GM12878 (cell line): ENCODE data around the gene GARNL3.

Experiments
- BRCA1 ChIP-seq: IDR thresholded peaks from 2 replicates; pipeline ENCODE4 v1.6.1; 2011; ENCODE audit warnings: low read depth, low read length, improper control_type of control experiment
- CEBPB ChIP-seq, 2 experiments: fragments of 150-350 bp in 1 of 2; IDR thresholded peaks; 2 replicates each; pipeline ENCODE4 v1.6.1; 2012 to 2014; ENCODE audit warnings: low read depth in 2 of 2, low read length in 2 of 2, borderline replicate concordance in 1 of 2, inconsistent platforms in 1 of 2
- NFIC ChIP-seq: IDR thresholded peaks from 2 replicates; pipeline ENCODE4 v1.6.1; 2012; ENCODE audit warnings: low read depth, mild to moderate bottlenecking, inconsistent platforms, low read length, moderate library complexity
- NFYA ChIP-seq: IDR thresholded peaks from 2 replicates; pipeline ENCODE4 v1.6.1; 2011; ENCODE audit warnings: low read depth, mild to moderate bottlenecking, low read length, improper control_type of control experiment, borderline replicate concordance
- POLR2A ChIP-seq: IDR thresholded peaks from 2 replicates; pipeline ENCODE4 v1.6.1; 2011; ENCODE audit warnings: low read depth, mild to moderate bottlenecking, low read length
- RBBP5 ChIP-seq: fragments of 200-600 bp; sonication (generic); conservative IDR thresholded peaks from 2 replicates; pipeline ENCODE4 v1.6.1; 2016
- SP1 ChIP-seq: IDR thresholded peaks from one replicate; pipeline ENCODE4 v1.6.1; 2011; ENCODE audit warnings: low read depth, low read length
- TF ChIP-seq, protein P1 (sequence below): IDR thresholded peaks from 2 replicates; pipeline ENCODE4 v1.6.1; 2011; ENCODE audit warnings: low read depth, mild to moderate bottlenecking, low read length, moderate library complexity, borderline replicate concordance; ENCODE audit errors: extremely low read depth
- TF ChIP-seq, protein P2 (sequence below), 3 experiments: IDR thresholded peaks in 2 of 3; conservative IDR thresholded peaks in 1 of 3; 2 replicates each; pipeline ENCODE4 v1.5.1; 2011; ENCODE audit warnings: low read depth in 3 of 3, low read length in 3 of 3, mild to moderate bottlenecking in 3 of 3, control low read depth in 2 of 3, moderate library complexity in 2 of 3, inconsistent platforms in 1 of 3, mixed read lengths in 1 of 3; ENCODE audit not compliant: control insufficient read depth in 2 of 3, insufficient read depth in 1 of 3; ENCODE audit errors: extremely low read depth in 1 of 3

DNA sequence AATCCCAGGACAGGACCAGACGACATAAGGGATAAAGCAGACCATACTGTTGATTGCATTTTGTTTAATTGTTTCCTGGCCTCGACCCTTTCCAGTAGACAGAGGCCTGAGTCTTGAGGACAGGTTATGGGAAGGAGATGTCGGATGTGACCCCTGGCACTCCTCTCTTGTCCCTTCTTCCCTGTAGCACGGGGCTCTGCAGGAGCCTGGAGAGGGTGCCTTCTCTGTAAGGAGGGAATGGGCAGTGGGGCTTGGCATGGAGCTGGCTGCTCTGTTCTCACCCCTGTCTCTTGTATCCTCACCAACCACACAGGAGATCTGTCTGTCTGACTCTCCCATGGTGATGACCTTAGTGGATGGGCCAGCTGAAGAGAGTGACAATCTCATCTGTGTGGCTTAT lies 92.3 kb downstream of the GARNL3 start:
- TF ChIP-seq BRCA1, result no peak
- no peak for TF ChIP-seq NFIC
- no peak for TF ChIP-seq RBBP5
- TF ChIP-seq SP1, result no peak
- TF ChIP-seq, protein P1, sequence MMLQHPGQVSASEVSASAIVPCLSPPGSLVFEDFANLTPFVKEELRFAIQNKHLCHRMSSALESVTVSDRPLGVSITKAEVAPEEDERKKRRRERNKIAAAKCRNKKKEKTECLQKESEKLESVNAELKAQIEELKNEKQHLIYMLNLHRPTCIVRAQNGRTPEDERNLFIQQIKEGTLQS, result no peak
- TF ChIP-seq POLR2A, result no peak
- TF ChIP-seq CEBPB (IDR thresholded peaks at IDR 0.05; ENCODE audit: borderline replicate concordance in 1 of 2, low read depth in 2 of 2, low read length in 2 of 2), result no peak
- no peak for TF ChIP-seq NFYA
- TF ChIP-seq, protein P2, sequence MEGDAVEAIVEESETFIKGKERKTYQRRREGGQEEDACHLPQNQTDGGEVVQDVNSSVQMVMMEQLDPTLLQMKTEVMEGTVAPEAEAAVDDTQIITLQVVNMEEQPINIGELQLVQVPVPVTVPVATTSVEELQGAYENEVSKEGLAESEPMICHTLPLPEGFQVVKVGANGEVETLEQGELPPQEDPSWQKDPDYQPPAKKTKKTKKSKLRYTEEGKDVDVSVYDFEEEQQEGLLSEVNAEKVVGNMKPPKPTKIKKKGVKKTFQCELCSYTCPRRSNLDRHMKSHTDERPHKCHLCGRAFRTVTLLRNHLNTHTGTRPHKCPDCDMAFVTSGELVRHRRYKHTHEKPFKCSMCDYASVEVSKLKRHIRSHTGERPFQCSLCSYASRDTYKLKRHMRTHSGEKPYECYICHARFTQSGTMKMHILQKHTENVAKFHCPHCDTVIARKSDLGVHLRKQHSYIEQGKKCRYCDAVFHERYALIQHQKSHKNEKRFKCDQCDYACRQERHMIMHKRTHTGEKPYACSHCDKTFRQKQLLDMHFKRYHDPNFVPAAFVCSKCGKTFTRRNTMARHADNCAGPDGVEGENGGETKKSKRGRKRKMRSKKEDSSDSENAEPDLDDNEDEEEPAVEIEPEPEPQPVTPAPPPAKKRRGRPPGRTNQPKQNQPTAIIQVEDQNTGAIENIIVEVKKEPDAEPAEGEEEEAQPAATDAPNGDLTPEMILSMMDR (IDR thresholded peaks at IDR 0.05 in 2 of 3, conservative IDR thresholded peaks at IDR 0.05 in 1 of 3; ENCODE audit: control insufficient read depth in 2 of 3, extremely low read depth in 1 of 3, insufficient read depth in 1 of 3, low read depth in 3 of 3, low read length in 3 of 3), result no peak
